Osteocyte (in vitro differentiated cells): ENCODE results near the gene SLC4A7. TPM values are rescaled to one million over a fixed set of nuclear protein-coding genes. Genes with fewer than 3 reads are reported as not detected.

Source experiments
- DNase-seq: peaks from one replicate; pipeline ENCODE4 v3.0.0; 2021; ENCODE audit warnings: mixed read lengths; ENCODE audit not compliant: unreplicated experiment; ENCODE audit errors: extremely low spot score
- H3K27ac Mint-ChIP-seq: one replicate; pipeline ENCODE4 v1.8.0; 2021; ENCODE audit warnings: mild to moderate bottlenecking, mixed read lengths; ENCODE audit not compliant: unreplicated experiment
- H3K27me3 Mint-ChIP-seq: one replicate; pipeline ENCODE4 v1.8.0; 2021; ENCODE audit warnings: mixed read lengths; ENCODE audit not compliant: unreplicated experiment
- H3K36me3 Mint-ChIP-seq: one replicate; pipeline ENCODE4 v1.8.0; 2021; ENCODE audit warnings: mixed read lengths; ENCODE audit not compliant: unreplicated experiment
- H3K4me1 Mint-ChIP-seq: one replicate; pipeline ENCODE4 v1.8.0; 2021; ENCODE audit warnings: mixed read lengths; ENCODE audit not compliant: unreplicated experiment
- H3K4me3 Mint-ChIP-seq: one replicate; pipeline ENCODE4 v1.8.0; 2021; ENCODE audit warnings: mild to moderate bottlenecking, moderate library complexity, mixed read lengths; ENCODE audit not compliant: unreplicated experiment
- H3K9me3 Mint-ChIP-seq: one replicate; pipeline ENCODE4 v1.8.0; 2021; ENCODE audit warnings: mixed read lengths; ENCODE audit not compliant: unreplicated experiment
- total RNA-seq: library from RNA; stranded (reverse); gene quantifications from 2 replicates; pipeline ENCODE4 v1.2.1, GENCODE V29; 2021
- TF ChIP-seq, protein P1 (sequence below): fragments of 200-600 bp; sonication (generic); IDR thresholded peaks from 2 replicates; pipeline ENCODE4 v1.5.0; 2021; ENCODE audit warnings: antibody characterized with exemption, mild to moderate bottlenecking, moderate library complexity

SLC4A7 gene
- total RNA-seq, 1 donor from 2014 or later, result 83.7 TPM

DNA sequence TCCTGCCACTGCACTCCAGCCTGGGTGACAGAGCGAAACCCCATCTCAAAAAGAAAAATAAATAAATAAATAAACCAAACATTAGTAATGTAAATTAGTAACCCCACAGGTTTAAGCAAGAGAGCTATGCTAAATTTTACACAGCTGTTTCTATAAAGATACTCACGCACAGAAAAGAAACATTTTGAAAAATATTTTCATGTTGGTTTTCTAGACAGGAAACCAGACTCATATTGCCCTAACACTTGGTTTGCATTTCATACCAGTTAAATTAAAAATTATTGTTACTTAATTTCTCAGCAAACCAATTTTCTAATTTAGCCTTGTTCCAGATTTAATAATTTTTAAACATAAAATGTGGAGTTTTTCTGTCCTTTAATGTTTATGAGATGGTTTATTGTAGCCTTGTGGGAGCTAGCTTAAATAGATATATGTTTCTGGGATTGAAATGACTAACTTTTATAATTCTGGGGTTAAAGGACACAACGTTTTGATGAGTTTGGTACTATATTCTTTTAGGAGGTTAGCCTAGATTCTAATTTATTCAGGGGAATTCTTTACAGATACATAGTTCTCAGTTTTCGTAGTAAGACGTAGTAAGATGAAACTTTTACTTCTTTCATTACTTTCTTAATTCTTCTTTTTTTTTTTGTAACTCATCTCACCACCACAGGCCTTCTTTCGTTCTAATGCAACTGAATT lies 42.6 kb upstream of the SLC4A7 start:
- TF ChIP-seq, protein P1, sequence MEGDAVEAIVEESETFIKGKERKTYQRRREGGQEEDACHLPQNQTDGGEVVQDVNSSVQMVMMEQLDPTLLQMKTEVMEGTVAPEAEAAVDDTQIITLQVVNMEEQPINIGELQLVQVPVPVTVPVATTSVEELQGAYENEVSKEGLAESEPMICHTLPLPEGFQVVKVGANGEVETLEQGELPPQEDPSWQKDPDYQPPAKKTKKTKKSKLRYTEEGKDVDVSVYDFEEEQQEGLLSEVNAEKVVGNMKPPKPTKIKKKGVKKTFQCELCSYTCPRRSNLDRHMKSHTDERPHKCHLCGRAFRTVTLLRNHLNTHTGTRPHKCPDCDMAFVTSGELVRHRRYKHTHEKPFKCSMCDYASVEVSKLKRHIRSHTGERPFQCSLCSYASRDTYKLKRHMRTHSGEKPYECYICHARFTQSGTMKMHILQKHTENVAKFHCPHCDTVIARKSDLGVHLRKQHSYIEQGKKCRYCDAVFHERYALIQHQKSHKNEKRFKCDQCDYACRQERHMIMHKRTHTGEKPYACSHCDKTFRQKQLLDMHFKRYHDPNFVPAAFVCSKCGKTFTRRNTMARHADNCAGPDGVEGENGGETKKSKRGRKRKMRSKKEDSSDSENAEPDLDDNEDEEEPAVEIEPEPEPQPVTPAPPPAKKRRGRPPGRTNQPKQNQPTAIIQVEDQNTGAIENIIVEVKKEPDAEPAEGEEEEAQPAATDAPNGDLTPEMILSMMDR, result no peak
- H3K9me3 Mint-ChIP-seq, result no peaks in the 10 kb centered on the region
- no peaks in the 10 kb centered on the region for H3K36me3 Mint-ChIP-seq
- DNase-seq, result no peak
- H3K27ac Mint-ChIP-seq, result no peak overlapping the region
- H3K27me3 Mint-ChIP-seq, result no peaks in the 10 kb centered on the region
- H3K4me1 Mint-ChIP-seq, result peaks cover 36% of the 10 kb centered on the region
- no peak overlapping the region for H3K4me3 Mint-ChIP-seq

DNA sequence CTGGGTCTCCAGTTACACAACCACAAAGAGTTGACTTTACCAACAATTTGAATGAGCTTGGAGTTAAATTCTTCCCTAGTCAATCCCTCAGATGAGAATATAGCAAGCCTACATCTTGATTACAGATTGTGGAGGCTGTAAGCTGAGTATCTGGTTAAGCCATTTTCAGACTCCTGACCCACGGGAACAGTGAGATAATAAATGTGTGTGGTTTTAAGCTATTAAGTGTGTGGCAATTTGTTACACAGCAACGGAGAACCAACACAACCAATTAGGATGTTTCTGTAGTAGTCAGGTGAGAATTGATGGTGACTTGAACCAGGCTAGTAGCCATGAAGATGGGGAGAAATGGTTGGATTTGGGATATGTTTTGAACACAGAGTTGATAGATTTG lies 37.7 kb upstream of the SLC4A7 start:
- TF ChIP-seq, protein P1, result no peak

DNA sequence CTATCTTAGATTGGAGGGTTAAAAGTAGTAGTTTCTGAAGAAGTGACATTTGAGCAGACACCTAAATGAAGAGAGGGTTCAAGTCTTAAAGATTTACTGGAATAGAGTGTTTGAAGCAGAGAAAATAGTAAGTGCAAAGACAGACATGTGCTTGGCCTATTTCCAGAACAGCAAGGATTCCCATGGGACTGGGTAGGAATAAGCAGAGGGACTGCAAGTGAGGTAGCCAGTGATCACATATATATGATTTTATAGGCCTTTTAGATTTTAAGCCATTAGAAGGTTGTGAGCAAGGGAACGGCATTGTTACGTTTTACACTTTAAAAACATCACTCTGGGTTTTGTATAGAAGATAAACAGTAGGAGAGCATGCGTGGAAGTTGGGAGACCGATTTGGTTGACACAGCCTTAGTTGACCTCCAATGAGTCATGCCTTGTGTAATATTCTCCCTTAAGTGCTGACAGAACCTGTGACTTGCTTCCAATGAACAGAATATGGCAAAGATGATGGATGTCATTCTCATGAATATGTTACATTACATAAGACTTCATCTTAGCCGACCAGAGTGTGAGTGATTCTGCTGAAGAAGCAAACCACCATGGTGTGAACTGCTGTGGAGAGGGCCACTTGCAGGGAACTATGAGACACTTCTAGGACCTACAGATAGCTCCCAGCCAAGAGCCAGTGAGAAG lies 37.1 kb upstream of the SLC4A7 start:
- Mint-ChIP-seq H3K9me3 (no peaks in the 10 kb centered on the region), H3K36me3 (no peaks in the 10 kb centered on the region), H3K27ac (peak overlapping the region; percentile 83), H3K27me3 (no peaks in the 10 kb centered on the region), H3K4me3 (no peak overlapping the region), H3K4me1 (peaks cover 38% of the 10 kb centered on the region)
- no peak for DNase-seq
- TF ChIP-seq, protein P1, result no peak

More for the DNA sequence above, 37.7 kb upstream of the SLC4A7 start:
- no peak for DNase-seq
- H3K27me3 Mint-ChIP-seq, result no peaks in the 10 kb centered on the region
- peak overlapping the region; percentile 83 for H3K27ac Mint-ChIP-seq
- no peaks in the 10 kb centered on the region for H3K9me3 Mint-ChIP-seq
- peaks cover 39% of the 10 kb centered on the region for H3K4me1 Mint-ChIP-seq
- H3K36me3 Mint-ChIP-seq, result no peaks in the 10 kb centered on the region
- no peak overlapping the region for H3K4me3 Mint-ChIP-seq

DNA sequence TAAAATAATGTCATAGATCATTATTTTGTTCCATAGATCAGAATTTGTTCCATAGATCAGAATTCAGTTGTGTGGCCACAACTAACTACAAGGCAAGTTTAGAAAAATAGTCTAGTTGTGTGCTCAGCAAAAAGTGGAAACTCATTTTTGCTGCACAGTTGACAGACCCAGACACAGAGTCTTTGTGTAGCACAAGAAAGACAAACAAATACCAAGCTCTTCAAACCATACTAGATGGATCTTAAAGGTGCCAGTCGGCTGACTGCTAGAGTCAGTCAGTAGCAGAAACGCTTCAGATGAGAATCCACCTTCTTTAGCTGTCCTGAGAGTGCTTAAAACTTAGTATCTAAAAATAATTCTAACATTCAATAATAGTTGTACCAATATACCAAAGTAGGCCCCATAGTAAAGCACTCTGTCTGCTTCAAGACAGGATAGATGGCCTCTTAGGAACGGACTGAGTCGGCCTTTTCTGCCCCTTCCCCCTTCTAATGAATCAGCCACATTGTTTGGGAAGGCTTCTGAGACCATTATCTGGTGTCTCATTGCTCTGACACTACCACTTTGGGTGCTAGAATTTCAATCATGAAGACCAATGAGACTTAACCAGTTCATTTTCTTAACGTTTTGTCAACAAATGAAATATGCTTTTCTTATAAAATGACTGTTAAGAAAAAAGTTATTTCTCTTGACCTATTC lies 27.7 kb upstream of the SLC4A7 start:
- Mint-ChIP-seq H3K36me3 (no peaks in the 10 kb centered on the region), H3K4me3 (no peak overlapping the region), H3K27ac (no peak overlapping the region), H3K4me1 (peaks cover 3% of the 10 kb centered on the region), H3K9me3 (peaks cover 7% of the 10 kb centered on the region), H3K27me3 (no peaks in the 10 kb centered on the region)
- no peak for DNase-seq
- TF ChIP-seq, protein P1, result no peak

DNA sequence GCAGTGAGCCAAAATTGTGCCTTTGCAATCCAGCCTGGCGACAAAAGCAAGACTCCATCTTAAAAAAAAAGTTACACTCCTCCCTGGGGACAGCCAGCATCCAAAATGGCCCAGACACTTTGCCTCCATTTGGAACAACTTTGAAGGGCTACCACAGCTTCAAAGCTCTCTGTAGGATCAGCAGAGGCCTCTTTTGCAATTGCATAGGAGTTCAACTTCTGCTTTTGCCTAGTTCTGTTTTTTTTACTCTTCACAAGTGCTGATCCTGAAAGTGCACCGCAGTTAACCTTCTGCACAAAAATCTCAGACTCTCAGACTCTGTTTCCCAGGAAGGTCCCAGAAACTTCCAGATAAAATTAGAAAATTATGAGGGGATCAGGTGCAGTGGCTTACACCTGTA lies 25.2 kb upstream of the SLC4A7 start:
- H3K27me3 Mint-ChIP-seq, result no peaks in the 10 kb centered on the region
- no peaks in the 10 kb centered on the region for H3K36me3 Mint-ChIP-seq
- no peak for DNase-seq
- no peak overlapping the region for H3K4me3 Mint-ChIP-seq
- peaks cover 7% of the 10 kb centered on the region for H3K9me3 Mint-ChIP-seq
- TF ChIP-seq, protein P1, result no peak
- H3K4me1 Mint-ChIP-seq, result peaks cover 14% of the 10 kb centered on the region
- H3K27ac Mint-ChIP-seq, result no peak overlapping the region
